NCI-H1105 (cell line): Measurements from ENCODE around the gene CBX1.
A peak's percentile ranks its signal among the peaks of the same experiment; 100 is the strongest.

Experiments
- DNase-seq: peaks from one replicate; lab custom pipeline; 2025; lab: John Stamatoyannopoulos, UW

Gene CBX1

GRCh38 chr17:48101012-48101720 is at the start of gene CBX1:
CBX1 (minus strand) TSS chr17:48101478; CDS start chr17:48077004, 24,474 bp downstream.
- DNase-seq: peak; percentile 93

DNA sequence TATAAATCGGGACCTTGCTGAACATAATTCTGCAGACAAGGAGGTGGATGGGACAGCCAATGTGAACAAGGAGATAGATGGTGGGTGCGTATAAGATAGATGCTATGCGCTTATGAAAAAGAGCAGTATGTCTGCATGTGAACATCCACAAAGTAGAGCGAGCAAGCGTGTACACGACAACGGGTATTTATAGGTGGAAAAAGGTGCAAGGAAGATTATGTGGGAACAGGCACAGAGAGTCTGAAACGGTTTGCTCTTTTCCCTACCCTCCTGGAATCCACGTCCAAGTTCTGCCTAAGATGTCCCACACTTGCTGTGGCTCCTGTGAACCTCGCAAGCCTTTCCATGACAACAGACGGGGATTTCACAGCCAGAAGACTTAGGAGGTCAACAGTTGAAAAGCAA is 49.3 kb upstream of the CBX1 start:
- DNase-seq: no peak

- no peak for DNase-seq
These were observed 48.6 kb upstream of the CBX1 start for GRCh38 chr17:48149787-48150463.

GRCh38 chr17:48148854-48149786 is 47.8 kb upstream of the CBX1 start:
- peak; percentile 51 for DNase-seq

DNA sequence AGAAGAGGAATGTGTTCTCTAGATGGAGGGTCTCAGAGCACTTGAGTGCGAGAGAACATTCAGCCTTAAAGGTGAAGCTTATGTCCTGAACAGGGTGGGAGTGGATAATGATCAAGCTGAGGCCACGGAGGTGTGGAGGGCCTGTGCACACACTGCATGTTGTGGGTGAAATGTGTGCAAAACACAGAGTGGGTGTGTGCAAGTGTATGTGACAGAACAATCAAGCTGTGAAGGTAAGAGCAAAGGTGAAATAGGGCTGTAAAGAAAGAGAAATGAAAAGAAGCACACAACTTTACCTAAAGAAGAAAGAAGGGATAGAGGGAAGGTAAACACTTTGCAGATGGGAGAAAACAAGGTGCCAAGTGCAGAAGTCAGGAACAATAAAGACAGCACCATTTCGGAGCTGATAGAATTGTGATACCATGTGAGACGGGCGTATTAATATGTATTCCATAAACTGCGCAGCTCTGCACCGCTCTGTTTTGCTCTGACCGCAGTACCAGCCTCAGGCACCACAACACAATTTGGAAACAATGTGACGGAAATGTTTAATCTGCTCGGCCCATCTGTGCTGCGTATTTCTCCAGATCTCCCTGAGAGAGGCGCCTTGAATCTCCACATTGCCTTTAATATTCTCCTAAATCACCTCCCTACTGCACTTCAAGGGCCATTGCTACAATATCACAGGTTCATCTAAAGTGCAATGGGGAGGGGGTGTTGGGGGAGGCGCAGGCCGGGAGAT is 46.9 kb upstream of the CBX1 start:
- DNase-seq: no peak

DNA sequence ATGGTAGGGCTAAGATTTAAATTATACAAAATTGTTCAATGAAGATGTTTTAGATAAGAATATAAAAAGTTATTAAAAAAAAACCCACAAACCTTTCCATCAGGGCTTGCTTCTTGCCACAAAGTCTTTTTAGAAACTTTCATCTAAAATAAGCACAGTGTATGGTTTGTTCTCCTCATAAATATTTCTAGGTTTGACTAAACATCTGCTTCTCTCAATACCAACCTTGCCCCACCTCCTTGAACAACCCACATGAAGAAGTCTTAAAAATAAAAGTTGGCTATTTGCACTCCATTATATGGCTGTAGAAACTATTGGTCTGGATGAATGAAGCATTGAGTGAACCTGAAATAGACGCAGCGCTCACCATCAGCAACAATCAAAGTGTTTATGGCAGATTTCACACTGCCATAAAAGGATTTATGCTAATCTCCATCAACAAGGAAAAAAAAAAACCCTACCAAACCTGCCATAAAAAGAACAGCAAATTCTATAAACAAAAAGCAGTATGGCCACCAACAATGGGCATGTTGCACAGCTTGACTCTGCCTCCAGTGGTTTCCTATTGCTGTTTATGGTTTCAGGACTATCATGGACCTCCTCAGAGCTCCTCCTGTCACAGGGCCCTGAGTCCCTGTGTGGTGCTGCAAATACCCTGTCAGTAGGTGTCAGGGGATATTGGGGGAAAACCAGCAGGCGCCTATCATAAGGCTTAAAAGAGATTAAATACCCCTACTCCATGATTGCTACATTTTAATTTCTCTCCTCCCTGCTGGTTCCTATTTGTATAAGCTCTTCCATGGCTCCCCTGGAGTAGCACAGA is 43.9 kb upstream of the CBX1 start:
- no peak for DNase-seq

DNA sequence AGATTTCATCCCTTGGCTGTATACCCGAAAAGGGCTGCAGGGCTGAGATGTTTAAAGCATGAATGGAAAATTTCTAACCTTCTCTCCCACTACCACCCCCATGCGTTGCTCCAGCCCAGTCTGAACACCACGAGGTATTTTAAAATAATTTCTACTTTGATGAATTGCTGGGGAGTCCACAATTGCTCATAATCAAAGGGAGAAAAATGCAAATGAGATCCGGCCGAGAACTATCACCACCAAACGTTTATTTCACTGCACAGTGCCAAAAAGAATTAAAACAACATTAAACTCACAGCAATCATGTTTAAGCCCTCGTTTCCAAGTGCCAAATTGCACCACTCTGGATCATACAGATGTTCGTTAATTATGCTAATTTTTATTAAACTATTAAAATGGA is 43.0 kb upstream of the CBX1 start:
- no peak for DNase-seq

DNA sequence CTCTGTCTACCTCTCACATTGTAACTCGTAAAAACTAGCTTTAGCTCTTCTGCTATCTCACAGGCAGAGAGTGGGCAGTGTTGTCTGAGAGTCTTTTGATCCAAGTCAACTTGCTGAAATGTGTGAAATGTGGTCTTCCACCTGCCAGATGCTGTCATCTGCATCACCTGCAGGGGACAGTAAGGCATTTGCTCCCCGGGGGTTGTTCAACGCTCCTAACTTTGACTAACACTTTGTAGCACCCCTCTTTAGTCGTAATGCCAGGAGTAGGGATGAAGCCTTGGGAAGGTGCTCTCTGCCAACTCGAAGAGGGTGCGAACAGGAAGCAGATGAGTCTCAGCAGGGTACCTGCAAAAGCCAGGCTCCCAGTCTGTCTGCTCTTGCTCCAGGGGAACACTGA is 42.4 kb upstream of the CBX1 start:
- DNase-seq: no peak

GRCh38 chr17:48139944-48140343 is 38.7 kb upstream of the CBX1 start:
- DNase-seq: no peak

DNA sequence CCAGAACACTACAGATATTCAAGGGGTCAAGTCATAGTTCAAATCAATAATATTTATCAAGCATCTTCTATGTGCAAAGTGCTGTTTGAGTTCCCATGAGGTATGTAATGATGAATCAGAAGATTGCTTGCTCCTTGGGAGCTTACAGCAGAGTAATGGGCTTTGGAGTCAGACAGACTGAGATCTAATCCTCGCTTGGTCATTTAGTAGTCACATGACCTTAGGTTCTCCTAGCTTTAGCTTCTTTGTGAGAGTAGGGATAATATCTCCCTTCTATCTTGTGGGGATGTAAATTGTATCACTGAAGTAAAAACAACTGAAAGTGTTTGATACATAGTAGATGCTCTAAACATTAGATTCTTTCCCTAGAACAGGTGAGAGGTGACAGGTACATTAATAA is 36.4 kb upstream of the CBX1 start:
- DNase-seq: no peak

DNA sequence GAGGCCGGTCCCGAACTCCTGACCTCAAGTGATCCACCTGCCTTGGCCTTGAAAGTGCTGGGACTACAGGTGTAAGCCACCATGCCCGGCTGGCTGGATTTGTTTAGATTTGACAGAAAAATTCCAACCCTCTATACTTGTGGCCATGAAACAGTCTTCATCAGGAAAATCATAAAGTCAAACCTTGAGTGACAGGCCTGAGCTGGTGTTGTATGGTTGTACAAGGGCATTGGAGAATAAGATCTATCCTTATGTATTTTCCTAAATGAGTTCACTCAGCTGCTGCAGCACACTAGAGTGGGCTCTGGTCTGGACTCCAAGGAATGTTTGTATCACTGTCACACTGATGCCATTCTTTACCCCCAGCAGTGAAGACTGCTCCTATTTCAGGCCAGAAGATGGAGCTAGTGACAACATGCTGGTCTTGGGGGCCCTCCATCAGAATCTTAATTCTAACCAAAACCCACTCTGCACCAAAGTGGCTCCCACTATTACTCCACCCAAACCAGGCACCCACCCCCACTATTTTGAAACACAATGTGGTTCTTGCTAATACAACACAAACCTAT is 33.7 kb upstream of the CBX1 start:
- no peak for DNase-seq

DNA sequence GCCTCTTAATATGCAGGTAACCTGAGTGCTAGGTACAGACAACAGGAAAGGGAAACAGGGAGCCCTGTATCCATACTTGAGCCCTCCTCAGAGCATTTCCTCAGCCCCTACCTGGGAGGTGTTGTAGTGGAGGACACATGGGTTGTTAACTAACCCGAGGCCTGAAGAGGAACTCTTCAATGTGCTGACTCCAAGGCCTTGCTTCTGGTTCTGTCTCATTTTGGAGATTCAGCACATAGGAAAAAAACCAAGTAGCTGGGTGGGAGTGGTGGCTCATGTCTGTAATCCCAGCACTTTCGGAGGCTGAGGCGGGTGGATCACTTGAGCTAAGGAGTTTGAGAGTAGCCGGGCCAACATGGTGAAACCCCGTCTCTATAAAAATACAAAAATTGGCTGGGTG is 31.1 kb upstream of the CBX1 start:
- no peak for DNase-seq

DNA sequence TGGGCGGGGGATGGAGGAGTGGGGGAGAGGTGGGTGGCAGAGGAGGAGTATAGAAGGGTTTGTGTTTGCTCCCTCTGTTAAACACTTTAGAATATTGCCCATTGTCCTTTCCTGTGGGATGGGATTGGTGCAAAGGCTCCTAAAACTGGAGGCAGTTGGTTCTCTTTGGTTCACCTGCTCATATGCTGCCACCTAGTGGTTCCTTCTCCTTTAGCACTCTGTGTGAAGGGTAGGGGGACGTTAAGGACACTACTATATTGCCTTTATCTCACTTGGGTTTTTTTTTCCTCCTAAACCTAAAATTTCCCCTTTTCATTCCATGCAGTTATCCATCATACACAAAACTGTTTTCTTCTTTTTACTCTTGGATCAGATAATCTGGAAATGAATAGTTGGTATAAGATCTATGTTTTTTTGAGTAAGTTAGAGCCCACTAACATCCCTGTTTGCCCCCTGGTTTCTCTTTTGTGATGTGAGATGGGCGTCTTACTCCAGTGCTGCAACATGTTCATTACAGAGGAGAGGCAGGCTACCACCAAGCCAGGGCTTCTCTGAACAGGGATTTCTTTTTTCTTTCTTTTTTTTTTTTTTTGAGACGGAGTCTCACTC is 30.0 kb upstream of the CBX1 start:
- DNase-seq: peak; percentile 72

- DNase-seq: no peak
These were observed 28.7 kb upstream of the CBX1 start for GRCh38 chr17:48129981-48130380.

DNA sequence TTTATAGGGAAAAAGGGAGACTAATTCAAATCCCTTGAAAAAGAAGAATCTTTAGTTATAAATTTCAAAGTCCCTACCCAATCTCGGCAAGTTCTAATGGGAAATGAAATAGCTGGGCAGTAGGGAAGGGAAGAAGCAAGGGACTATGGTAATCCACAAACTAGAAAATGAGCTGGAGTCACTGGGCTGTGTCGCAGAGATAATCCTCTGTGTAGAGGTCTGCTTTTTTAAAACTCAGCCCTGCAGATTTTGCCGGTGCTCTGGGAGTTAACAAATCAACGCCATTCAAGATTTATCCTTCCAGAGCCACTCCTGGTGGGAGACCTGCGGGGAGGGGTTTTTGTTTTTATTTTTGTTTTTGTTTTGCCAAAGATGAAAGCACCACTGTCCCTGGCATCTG is 27.1 kb upstream of the CBX1 start:
- DNase-seq: no peak

DNA sequence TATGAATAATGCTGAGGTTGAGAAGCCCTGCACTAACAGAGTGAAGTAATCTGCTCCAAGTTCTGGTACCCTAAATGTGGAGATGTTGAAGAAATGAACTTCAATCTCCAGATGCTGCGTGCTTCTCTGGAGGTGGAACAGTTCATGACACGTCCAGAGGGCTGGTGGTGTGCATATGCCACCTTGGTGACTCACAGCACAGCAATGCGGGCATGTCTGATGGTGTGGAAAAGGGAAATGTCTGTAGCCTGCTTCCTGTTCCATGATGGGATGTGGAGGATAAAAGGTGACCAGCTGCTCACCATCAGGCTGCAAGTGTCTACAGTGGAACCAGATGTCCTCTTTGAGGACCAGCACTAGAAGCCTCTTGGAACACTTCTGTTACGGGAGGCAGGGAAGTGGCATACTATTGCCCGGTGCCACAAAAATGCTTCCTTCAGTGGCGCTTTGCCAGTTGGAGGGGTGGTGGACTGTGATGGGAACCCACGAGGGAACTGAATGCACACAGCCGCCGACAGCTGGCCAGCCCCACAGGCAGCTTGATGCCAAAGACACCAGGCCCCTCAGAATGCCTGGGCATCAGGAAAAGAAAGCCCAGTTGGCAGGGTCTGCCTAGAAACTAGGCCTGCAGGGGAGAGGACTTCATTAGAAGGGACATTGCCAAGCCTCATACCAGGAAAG is 26.2 kb upstream of the CBX1 start:
- DNase-seq: no peak

GRCh38 chr17:48126532-48126850 is 25.2 kb upstream of the CBX1 start:
- no peak for DNase-seq

DNA sequence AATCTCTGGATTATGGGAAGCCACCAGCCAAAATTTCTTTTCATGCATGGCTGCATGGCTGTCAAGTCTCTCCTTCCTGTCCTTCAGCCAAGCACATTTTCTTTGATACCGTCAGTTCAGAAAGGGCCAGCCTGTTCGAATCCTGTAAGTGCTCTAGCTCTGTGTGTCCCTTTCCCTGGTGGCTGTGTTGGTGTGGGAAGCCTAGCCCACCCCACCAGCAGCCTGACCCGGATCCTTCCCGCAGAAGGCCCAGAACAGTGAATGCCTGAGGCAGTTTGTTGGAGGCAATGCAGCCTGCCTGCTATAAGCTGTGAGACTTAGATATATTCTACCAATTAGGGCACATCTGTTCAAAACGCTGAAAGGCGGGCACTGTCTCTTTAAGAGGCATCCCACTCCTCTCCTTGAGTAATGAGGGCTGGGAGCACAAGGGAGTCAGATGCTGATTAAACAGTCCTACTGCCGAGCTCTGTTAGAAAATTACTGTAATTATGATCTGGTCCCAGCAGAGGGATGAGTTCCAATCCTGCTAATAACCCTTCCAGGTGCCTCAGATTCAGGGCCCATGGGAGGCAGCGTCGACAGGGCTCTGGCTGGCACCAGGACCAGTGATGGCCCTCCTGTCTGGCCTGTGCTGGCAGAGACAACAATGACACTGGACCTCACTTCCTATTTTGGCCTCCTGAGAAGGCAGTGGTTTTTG is 24.7 kb upstream of the CBX1 start:
- DNase-seq: no peak

DNA sequence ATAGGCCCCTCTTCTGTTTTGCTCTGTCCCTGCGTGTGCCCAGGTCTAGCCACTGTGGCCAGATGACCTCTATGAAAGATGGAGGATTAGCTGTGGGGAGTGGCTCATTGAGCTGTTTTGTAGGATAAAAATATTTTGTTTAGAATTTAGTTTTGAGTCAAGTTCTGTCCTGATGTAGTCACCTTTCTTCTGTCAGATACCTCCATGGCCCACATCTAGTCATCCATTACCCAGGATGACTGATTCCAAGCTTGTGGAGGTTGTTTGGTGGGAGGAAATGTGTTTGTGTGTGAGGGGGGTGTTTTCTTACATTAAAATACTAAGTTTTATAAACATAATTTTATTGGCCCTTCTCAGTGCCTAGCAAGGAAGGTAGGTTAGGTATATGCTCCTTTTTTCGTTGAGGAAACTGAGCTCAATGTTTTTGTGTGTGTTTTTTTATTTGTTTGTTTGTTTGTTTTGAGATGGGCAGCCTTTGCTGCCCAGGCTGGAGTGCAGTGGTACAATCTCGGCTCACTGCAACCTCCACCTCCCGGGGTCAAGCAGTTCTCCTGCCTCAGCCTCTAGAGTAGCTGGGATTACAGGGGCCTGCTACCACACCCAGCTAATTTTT is 22.6 kb upstream of the CBX1 start:
- no peak for DNase-seq
